ENCODE results near the gene EZR. TPM values are rescaled to one million over a fixed set of nuclear protein-coding genes. Genes with fewer than 3 reads are reported as not detected.

The EZR gene
- total and polyA plus RNA-seq, 2 of the 8 experiments (the other 6 are each of a cell fraction or from before 2014, with no cell fraction given) = 122 to 286 TPM

DNA sequence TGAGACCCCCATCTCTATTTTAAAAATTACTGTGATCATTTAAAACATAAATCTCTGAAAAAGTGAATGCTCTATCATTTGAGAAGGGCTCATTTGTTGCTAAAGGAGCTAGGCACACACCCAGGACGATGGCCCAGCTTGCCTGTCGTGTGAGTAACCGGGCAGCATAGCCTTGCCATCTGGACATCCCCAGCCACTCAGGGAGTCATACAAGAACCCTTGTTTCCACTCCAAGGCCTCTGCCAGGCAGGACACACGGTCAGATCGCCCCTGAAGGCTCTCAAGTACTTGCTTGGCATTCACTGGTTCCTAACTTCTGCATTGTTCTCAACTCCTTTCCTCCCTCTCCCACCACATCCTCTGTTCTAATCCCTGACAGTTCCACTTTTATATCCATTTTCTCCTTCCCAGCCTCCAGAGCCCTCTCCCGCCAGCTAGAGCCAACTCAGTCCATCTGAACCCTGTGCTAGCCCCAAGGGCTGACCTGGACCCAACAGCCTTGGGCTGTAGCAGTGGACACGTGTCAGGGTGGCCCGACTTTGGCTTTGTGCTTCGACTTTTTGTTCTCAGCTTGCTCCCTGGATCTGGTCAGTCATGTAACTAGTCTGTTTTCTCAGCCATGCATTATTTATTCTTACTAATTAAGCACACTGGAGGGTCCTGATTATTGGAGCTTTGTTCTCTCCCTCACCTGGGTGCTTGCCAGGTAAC lies 15.7 kb upstream of the EZR start:
- DNase-seq (ENCODE audit: low read depth in 1 of 2, low spot score in 2 of 2) (no peak), FAIRE-seq (no peak)
- TF ChIP-seq TAF1 (IDR thresholded peaks at IDR 0.05; ENCODE audit: low read depth, low read length) = no peak
- TF ChIP-seq RNF2 (IDR thresholded peaks at IDR 0.05; ENCODE audit: borderline replicate concordance, low read depth, low read length, missing control alignments, poor library complexity, severe bottlenecking) = no peak
- TF ChIP-seq SRF (IDR thresholded peaks at IDR 0.05; ENCODE audit: low read depth, low read length) = no peak
- TF ChIP-seq, protein P1, sequence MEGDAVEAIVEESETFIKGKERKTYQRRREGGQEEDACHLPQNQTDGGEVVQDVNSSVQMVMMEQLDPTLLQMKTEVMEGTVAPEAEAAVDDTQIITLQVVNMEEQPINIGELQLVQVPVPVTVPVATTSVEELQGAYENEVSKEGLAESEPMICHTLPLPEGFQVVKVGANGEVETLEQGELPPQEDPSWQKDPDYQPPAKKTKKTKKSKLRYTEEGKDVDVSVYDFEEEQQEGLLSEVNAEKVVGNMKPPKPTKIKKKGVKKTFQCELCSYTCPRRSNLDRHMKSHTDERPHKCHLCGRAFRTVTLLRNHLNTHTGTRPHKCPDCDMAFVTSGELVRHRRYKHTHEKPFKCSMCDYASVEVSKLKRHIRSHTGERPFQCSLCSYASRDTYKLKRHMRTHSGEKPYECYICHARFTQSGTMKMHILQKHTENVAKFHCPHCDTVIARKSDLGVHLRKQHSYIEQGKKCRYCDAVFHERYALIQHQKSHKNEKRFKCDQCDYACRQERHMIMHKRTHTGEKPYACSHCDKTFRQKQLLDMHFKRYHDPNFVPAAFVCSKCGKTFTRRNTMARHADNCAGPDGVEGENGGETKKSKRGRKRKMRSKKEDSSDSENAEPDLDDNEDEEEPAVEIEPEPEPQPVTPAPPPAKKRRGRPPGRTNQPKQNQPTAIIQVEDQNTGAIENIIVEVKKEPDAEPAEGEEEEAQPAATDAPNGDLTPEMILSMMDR (IDR thresholded peaks at IDR 0.05; ENCODE audit: control extremely low read depth in 1 of 3, insufficient read depth in 1 of 3, low read depth in 1 of 3, low read length in 3 of 3) = no peak
- Histone ChIP-seq H3K4me2 (ENCODE audit: insufficient read depth in 1 of 2, low read depth in 2 of 2, low read length in 2 of 2) (no peak overlapping the region), H4K20me1 (replicated peaks in 1 of 2; ENCODE audit: control insufficient read depth in 1 of 2, insufficient read depth in 2 of 2, low read length in 2 of 2) (no peaks in the 10 kb centered on the region), H3K27me3 (replicated peaks in 1 of 4; ENCODE audit: control insufficient read depth in 3 of 4, extremely low read depth in 1 of 4, insufficient read depth in 3 of 4, low read length in 3 of 4) (no peaks in the 10 kb centered on the region; a peak in 1 of 7 replicates), H3K79me1 (ENCODE audit: low read depth, low read length) (no peaks in the 10 kb centered on the region; the same call in 1 of the 2 replicates), H3K4me3 (ENCODE audit: extremely low read depth in 1 of 4, insufficient read depth in 2 of 4, low read depth in 3 of 4, low read length in 4 of 4) (no peak overlapping the region), H2BK120ac (replicated peaks; ENCODE audit: low read depth, low read length) (no peak overlapping the region), H2AFZ (ENCODE audit: low read length) (0 out of 2 replicates have a peak overlapping the region, but pooled peaks have one; percentile 46), H4K91ac (replicated peaks; ENCODE audit: insufficient read length, low read length) (peak overlapping the region; percentile 83), H3K56ac (replicated peaks; ENCODE audit: insufficient read length, low read depth, low read length) (no peak overlapping the region), H2BK15ac (ENCODE audit: low read length) (peak overlapping the region; percentile 90; the same call in 1 of the 2 replicates), H3K14ac (ENCODE audit: insufficient read length) (no peak overlapping the region), H3K27ac (ENCODE audit: low read depth, low read length) (no peak overlapping the region), H3K9ac (replicated peaks in 1 of 4; ENCODE audit: extremely low read depth in 1 of 4, low read depth in 3 of 4, low read length in 3 of 4) (no peak overlapping the region), H4K5ac (ENCODE audit: insufficient read length, low read depth, low read length) (no peak overlapping the region), H2BK5ac (ENCODE audit: low read depth, low read length) (peak overlapping the region; percentile 60; the same call in 1 of the 2 replicates), H3K36me3 (ENCODE audit: control insufficient read depth in 2 of 4, insufficient read depth in 4 of 4, low read length in 3 of 4) (no peaks in the 10 kb centered on the region), H2BK12ac (ENCODE audit: low read depth, low read length) (peak overlapping the region; percentile 96), H2AK5ac (ENCODE audit: low read depth, low read length) (0 out of 2 replicates have a peak overlapping the region, but pooled peaks have one; percentile 75), H3K23ac (ENCODE audit: insufficient read length) (no peak overlapping the region), H3K23me2 (ENCODE audit: low read depth, low read length) (0 out of 2 replicates have a peak, but pooled peaks cover 1% of the 10 kb centered on the region), H4K8ac (ENCODE audit: extremely low read depth, insufficient read depth, low read length) (no peak overlapping the region), H3K79me2 (ENCODE audit: control insufficient read depth in 1 of 2, insufficient read depth in 2 of 2, low read length in 2 of 2) (no peaks in the 10 kb centered on the region), H3K9me3 (ENCODE audit: insufficient read depth in 2 of 2, low read depth in 1 of 2, low read length in 1 of 2) (no peaks in the 10 kb centered on the region), H3K18ac (ENCODE audit: extremely low read depth, low read length) (peak overlapping the region; percentile 68; the same call in 1 of the 2 replicates), H3K4me1 (replicated peaks in 1 of 4; ENCODE audit: control insufficient read depth in 3 of 4, insufficient read depth in 4 of 4, low read length in 3 of 4) (peaks cover 2 to 13% (median 4%) of the 10 kb centered on the region in 4 experiments; a peak in 4 of 7 replicates), H2BK20ac (ENCODE audit: low read length) (peak overlapping the region; percentile 90), H3K4ac (replicated peaks; ENCODE audit: insufficient read length, low read depth, low read length) (peak overlapping the region; percentile 72)
- WGBS, 2 experiments (ENCODE audit: extremely low coverage in 1 of 2, insufficient coverage in 1 of 2, insufficient read length in 1 of 2, insufficient replicate concordance in 2 of 2, low coverage in 1 of 2, low lambda C conversion rate in 2 of 2, missing lambda C conversion rate in 1 of 2) = 86% methylated on average over 9 of the region's 9 CpGs; no CpG with 5 or more reads in 1 of the 2 experiments
- ChIA-PET CTCF (ENCODE audit: partially characterized antibody) (interaction anchor here (1.3 kb wide), 1 partner anchor 14 kb away, joined by 3 read pairs; no protein-coding TSS in a partner anchor), POLR2A (ENCODE audit: partially characterized antibody) (interaction anchor here (1.3 kb wide), 1 partner anchor 16 kb away, joined by 4 read pairs; the partner anchor contains the start of gene EZR)
